HepG2 (cell line): ENCODE results near the gene DDO. TPM values are rescaled to one million over a fixed set of nuclear protein-coding genes. Genes with fewer than 3 reads are reported as not detected.

Experiments
- CHD2 ChIP-seq: IDR thresholded peaks from 2 replicates; pipeline ENCODE4 v1.6.1; 2011; ENCODE audit warnings: low read depth, low read length, improper control_type of control experiment
- FOXC1 ChIP-seq: sonication (generic); formaldehyde crosslinking; IDR thresholded peaks from 2 replicates; pipeline ENCODE4 v1.8.0; 2022; ENCODE audit warnings: mild to moderate bottlenecking, missing genetic modification reagents, borderline replicate concordance
- GATAD1 ChIP-seq: IDR thresholded peaks from 2 replicates; pipeline ENCODE4 v1.6.1; 2016; ENCODE audit warnings: missing genetic modification reagents, missing compliant biosample characterization
- HMG20A ChIP-seq: IDR thresholded peaks from 2 replicates; pipeline ENCODE4 v1.6.1; 2016; ENCODE audit warnings: borderline replicate concordance
- KAT8 ChIP-seq: IDR thresholded peaks from 2 replicates; pipeline ENCODE4 v1.6.1; 2016; ENCODE audit warnings: missing genetic modification reagents, missing compliant biosample characterization
- KIAA2018 ChIP-seq: sonication (generic); formaldehyde crosslinking; IDR thresholded peaks from 2 replicates; pipeline ENCODE4 v1.5.0; 2020; ENCODE audit warnings: mild to moderate bottlenecking, missing genetic modification reagents, borderline replicate concordance
- NR2F1 ChIP-seq, 2 experiments: fragments of 450-650 bp in 1 of 2; formaldehyde crosslinking in 1 of 2; IDR thresholded peaks; 2 replicates each; pipeline versions ENCODE4 v1.5.0 to v1.6.1; 2016 to 2020; ENCODE audit warnings: mild to moderate bottlenecking in 1 of 2, missing compliant biosample characterization in 1 of 2, missing genetic modification reagents in 1 of 2, moderate library complexity in 1 of 2
- TGIF2 ChIP-seq: IDR thresholded peaks from 2 replicates; pipeline ENCODE4 v1.6.1; 2016; ENCODE audit warnings: control low read depth, missing compliant biosample characterization
- ZFP36 ChIP-seq: fragments of 150-350 bp; IDR thresholded peaks from 2 replicates; pipeline ENCODE4 v1.6.1; 2018; ENCODE audit warnings: borderline replicate concordance, low read length, low read depth; ENCODE audit not compliant: partially characterized antibody
- ZFP36L2 ChIP-seq: sonication (generic); formaldehyde crosslinking; IDR thresholded peaks from 2 replicates; pipeline ENCODE4 v1.4.0; 2020; ENCODE audit warnings: missing genetic modification reagents
- ZNF576 ChIP-seq: sonication (generic); formaldehyde crosslinking; IDR thresholded peaks from 2 replicates; pipeline ENCODE4 v1.4.0; 2020; ENCODE audit warnings: mild to moderate bottlenecking, missing genetic modification reagents
- ZNF577 ChIP-seq: sonication (generic); formaldehyde crosslinking; IDR thresholded peaks from 2 replicates; pipeline ENCODE4 v1.4.0; 2020; ENCODE audit warnings: mild to moderate bottlenecking, low read depth, missing genetic modification reagents, borderline replicate concordance
- ZNF674 ChIP-seq: sonication (generic); formaldehyde crosslinking; IDR thresholded peaks from 2 replicates; pipeline ENCODE4 v1.5.0; 2020; ENCODE audit warnings: low read depth, mild to moderate bottlenecking, missing genetic modification reagents
- ZNF781 ChIP-seq: sonication (generic); formaldehyde crosslinking; IDR thresholded peaks from 2 replicates; pipeline ENCODE4 v1.5.1; 2020; ENCODE audit warnings: borderline replicate concordance, mild to moderate bottlenecking, missing genetic modification reagents; ENCODE audit errors: not compliant biosample characterization
- polyA plus RNA-seq, 8 experiments: library from polyadenylated mRNA; depleted of rRNA in 3 of 8; stranded (reverse) in 7 of 8; unstranded in 1 of 8; fragments of >200 nt; fragmentation: Illumina TruSeq in 4 of 8; extraction: Trizol in 4 of 8; gene quantifications; 2 replicates each; pipeline versions ENCODE4 v1.2.1 to v1.2.3, GENCODE V29; 2011 to 2016; ENCODE audit warnings: low read depth in 4 of 8, missing spikeins in 1 of 8, mixed read lengths in 1 of 8; ENCODE audit not compliant: insufficient read depth in 1 of 8
- total RNA-seq, 5 experiments: library from RNA; depleted of rRNA; stranded (reverse); fragments of >200 nt; fragmentation: Illumina TruSeq; extraction: Trizol; gene quantifications; 2 replicates each; pipeline ENCODE4 v1.2.3, GENCODE V29; 2016; ENCODE audit warnings: low read depth in 1 of 5
- TF ChIP-seq, protein P1 (sequence below): IDR thresholded peaks from 2 replicates; pipeline ENCODE4 v1.6.1; 2016; ENCODE audit warnings: low read depth, missing genetic modification reagents, missing compliant biosample characterization

Gene DDO
- total and polyA plus RNA-seq, 2 of the 13 experiments (the other 11 are each of a cell fraction or from before 2014, with no cell fraction given), result 6.1 to 10.3 TPM

- TF ChIP-seq KIAA2018 (CRISPR knock-in tag) (no peak), ZNF577 (CRISPR knock-in tag) (no peak), KAT8 (peak; percentile 24; the same call in 1 of the 2 replicates), FOXC1 (CRISPR knock-in tag) (no peak), ZNF576 (no peak), TGIF2 (CRISPR knock-in tag) (peak; percentile 48; the same call in 1 of the 2 replicates), ZFP36L2 (no peak), NR2F1 (CRISPR knock-in tag; IDR thresholded peaks at IDR 0.05) (no peak), HMG20A (CRISPR knock-in tag) (no peak), ZNF781 (CRISPR knock-in tag) (peak; percentile 3), GATAD1 (CRISPR knock-in tag) (0 out of 2 replicates have a peak, but pooled peaks have one; percentile 29), CHD2 (no peak), ZFP36 (no peak), ZNF674 (no peak)
- TF ChIP-seq, protein P1, sequence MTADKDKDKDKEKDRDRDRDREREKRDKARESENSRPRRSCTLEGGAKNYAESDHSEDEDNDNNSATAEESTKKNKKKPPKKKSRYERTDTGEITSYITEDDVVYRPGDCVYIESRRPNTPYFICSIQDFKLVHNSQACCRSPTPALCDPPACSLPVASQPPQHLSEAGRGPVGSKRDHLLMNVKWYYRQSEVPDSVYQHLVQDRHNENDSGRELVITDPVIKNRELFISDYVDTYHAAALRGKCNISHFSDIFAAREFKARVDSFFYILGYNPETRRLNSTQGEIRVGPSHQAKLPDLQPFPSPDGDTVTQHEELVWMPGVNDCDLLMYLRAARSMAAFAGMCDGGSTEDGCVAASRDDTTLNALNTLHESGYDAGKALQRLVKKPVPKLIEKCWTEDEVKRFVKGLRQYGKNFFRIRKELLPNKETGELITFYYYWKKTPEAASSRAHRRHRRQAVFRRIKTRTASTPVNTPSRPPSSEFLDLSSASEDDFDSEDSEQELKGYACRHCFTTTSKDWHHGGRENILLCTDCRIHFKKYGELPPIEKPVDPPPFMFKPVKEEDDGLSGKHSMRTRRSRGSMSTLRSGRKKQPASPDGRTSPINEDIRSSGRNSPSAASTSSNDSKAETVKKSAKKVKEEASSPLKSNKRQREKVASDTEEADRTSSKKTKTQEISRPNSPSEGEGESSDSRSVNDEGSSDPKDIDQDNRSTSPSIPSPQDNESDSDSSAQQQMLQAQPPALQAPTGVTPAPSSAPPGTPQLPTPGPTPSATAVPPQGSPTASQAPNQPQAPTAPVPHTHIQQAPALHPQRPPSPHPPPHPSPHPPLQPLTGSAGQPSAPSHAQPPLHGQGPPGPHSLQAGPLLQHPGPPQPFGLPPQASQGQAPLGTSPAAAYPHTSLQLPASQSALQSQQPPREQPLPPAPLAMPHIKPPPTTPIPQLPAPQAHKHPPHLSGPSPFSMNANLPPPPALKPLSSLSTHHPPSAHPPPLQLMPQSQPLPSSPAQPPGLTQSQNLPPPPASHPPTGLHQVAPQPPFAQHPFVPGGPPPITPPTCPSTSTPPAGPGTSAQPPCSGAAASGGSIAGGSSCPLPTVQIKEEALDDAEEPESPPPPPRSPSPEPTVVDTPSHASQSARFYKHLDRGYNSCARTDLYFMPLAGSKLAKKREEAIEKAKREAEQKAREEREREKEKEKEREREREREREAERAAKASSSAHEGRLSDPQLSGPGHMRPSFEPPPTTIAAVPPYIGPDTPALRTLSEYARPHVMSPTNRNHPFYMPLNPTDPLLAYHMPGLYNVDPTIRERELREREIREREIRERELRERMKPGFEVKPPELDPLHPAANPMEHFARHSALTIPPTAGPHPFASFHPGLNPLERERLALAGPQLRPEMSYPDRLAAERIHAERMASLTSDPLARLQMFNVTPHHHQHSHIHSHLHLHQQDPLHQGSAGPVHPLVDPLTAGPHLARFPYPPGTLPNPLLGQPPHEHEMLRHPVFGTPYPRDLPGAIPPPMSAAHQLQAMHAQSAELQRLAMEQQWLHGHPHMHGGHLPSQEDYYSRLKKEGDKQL, result no peak
These were observed at the start of gene DDO (continued) for GRCh38 chr6:110415086-110415916.
